Subcutaneous adipose tissue (tissue), 4 donors: ENCODE results near the gene ESYT3. TPM values are rescaled to one million over a fixed set of nuclear protein-coding genes. Genes with fewer than 3 reads are reported as not detected.

ENCODE experiments used
- total RNA-seq, 4 donors: library from RNA; depleted of rRNA; stranded (reverse); fragments of >200 nt; gene quantifications; one replicate each; pipeline ENCODE4 v1.1.0, GENCODE V29; 2016
- TF ChIP-seq, protein P1 (sequence below): fragments of 450-650 bp; IDR thresholded peaks from one replicate; pipeline ENCODE4 v1.5.1; 2016; ENCODE audit warnings: low read depth, mild to moderate bottlenecking, control low read depth, antibody characterized with exemption, moderate library complexity

The ESYT3 gene
- total RNA-seq, 4 donors from 2014 or later = 0.17 to 0.44 TPM; not detected in 2

DNA sequence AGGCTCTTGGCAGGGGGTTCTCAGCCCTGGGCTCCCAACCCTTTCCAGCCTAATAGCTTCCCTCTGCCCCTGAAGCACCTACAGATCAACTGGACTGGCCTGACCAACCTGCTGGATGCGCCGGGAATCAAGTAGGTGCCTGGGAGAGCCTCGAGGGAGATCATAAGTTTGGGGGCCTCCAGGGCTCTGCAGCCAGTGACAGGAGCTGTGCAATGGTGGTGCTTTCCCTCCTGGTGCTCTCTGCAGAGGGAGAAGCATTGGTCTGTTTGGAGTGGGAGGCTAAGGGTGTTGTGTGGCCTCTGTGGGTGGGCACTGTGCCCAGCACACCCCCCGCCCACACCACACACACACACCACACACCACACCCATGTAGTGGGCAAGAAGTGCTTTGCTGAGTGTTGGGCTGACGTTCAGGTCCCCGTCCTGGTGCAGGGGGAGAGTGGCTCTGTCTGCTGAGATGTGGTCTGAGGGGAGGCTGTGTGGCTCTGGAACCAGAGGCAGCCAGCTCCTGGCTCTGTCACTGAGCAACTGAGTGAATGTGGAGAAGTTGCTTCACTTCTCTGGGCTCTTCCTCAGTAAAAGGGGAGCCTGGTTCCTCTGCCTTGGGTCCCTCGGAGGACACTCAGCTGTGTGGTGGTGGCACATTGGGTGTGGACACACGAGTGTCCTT is 26.3 kb downstream of the ESYT3 start:
- TF ChIP-seq, protein P1, sequence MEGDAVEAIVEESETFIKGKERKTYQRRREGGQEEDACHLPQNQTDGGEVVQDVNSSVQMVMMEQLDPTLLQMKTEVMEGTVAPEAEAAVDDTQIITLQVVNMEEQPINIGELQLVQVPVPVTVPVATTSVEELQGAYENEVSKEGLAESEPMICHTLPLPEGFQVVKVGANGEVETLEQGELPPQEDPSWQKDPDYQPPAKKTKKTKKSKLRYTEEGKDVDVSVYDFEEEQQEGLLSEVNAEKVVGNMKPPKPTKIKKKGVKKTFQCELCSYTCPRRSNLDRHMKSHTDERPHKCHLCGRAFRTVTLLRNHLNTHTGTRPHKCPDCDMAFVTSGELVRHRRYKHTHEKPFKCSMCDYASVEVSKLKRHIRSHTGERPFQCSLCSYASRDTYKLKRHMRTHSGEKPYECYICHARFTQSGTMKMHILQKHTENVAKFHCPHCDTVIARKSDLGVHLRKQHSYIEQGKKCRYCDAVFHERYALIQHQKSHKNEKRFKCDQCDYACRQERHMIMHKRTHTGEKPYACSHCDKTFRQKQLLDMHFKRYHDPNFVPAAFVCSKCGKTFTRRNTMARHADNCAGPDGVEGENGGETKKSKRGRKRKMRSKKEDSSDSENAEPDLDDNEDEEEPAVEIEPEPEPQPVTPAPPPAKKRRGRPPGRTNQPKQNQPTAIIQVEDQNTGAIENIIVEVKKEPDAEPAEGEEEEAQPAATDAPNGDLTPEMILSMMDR = no peak

DNA sequence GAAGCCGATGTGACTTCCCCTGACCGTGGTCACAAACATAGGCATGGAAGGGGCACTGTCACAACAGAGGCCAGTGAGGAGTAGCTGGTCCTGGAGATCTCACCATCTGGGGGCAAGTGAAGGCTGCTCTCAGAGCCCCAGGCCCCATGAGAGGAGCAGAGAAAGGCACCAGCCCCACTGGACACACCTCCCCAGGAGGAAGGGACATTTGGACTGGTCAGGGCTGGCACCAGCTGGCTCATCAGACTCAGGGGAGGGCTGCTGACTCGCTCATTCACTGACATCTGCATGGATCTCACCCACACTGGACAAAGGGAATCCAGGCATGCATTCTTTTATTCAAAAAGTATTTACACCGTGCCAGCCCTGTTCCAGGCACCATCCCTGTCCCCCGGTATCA is 26.8 kb downstream of the ESYT3 start:
- TF ChIP-seq, protein P1 = no peak

DNA sequence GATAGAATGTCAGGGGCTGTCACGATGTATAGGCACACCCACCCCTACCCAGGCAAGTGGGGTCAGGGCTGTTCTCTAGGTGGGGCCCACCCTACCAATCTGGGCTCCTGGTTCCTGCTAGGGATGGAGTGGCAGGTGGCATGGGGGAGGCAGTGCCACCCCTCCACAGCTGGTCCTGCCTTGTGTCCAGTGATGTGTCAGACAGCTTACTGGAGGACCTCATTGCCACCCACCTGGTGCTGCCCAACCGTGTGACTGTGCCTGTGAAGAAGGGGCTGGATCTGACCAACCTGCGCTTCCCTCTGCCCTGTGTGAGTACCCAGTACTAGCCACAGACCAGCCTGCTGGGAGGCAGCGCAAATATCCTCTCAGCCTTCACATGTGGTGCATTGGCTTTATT is 27.5 kb downstream of the ESYT3 start:
- TF ChIP-seq, protein P1 = no peak

DNA sequence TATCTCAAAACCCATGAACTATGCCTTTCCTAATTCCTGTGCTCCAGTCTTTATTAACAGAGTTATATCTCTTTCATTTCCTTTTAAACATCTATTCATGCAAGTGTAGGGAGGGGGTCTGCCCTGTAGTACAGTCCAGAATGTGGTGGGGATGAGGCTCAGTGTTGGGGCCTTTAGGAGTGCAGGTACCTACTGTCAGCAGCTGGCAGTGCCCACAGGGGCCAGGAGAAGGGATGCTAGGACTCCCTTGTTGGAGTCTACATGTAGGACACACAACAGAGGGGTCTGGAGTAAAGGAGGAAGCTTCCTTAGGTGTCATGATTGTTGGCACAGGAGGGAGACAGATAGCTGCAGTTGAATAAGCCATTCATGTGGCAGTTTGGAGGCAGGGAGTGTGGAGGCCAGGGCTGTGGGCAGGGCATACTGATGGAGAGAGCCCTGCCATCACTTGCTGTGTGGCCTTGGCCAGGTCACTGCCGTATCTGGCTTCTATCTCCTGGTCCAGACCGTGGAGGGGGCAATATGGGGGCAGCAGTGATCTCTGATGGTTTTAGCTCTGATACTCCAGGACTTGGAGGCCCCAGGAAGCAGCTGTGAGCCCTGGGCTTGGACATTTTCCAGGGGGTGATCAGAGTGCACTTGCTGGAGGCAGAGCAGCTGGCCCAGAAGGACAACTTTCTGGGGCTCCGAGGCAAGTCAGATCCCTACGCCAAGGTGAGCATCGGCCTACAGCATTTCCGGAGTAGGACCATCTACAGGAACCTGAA is 29.5 kb downstream of the ESYT3 start:
- TF ChIP-seq, protein P1 = no peak

DNA sequence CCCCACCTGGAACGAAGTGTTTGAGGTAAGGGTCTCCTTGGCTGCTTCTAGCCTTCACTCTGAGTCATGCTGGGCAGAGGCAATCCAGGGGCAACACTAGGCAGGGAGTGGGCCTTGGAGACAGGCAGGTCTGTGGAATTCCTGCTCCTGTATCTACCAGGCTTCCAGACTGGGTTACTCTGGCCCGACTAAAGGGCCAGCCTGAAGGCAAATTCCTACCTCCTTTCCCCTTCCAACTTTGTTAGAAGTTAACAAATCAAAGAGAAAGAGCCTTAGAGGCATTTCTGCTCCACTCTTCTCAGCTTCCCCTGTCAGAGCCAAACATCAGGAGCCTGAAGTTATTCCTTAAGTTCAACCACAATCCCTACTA is 30.1 kb downstream of the ESYT3 start:
- TF ChIP-seq, protein P1 = no peak

DNA sequence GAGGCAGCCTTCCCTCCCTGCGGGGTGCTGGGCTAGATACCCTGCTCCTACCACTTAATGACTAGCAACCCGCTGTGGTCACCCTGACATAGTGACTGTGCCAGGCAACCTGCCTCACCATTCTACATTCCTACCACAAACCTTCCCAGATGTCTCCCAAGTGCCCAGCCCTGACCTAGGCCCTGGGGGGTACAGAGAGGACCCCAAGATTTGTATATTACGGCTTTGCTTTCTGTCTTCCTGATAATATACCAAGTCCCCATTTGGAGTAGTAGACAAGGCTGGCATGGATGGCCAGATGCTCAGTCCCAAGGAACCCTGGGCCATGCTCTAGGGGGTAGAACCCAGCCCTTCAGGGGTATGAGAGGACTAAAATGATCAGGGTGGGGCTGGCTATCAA is 31.0 kb downstream of the ESYT3 start:
- TF ChIP-seq, protein P1 = no peak

DNA sequence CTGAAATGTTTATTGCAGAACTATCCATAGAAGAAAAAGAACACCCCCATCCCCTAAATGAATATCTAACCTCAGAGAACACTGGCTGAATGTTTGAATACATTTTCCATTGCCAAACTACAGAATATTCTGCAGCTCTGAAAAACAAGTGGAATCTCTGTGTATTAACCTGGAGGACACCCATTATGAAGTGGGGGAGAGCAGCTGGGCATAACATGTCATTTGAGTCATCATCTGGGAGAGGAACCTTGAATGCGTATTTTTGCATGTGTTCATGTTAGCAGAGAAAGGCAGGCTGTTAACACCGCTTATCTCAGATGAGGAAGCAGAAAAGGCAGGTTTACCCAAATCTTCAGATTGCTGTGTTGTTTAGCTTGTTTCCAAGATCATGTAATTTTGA is 31.5 kb downstream of the ESYT3 start:
- TF ChIP-seq, protein P1 = no peak
